ENCODE measurements around the gene LCP2. TPM values are rescaled to one million over a fixed set of nuclear protein-coding genes. Genes with fewer than 3 reads are reported as not detected.

Gene LCP2
- total RNA-seq, 1 experiment from 2014 or later: not detected

- H3K4me1 Mint-ChIP-seq (ENCODE audit: low read depth, unreplicated experiment): no peaks in the 10 kb centered on the region
- H3K9me3 ChIP-seq: no peaks in the 10 kb centered on the region
- H3K36me3 ChIP-seq (ENCODE audit: control insufficient read depth, insufficient read depth, low read length): no peaks in the 10 kb centered on the region
- no peaks in the 10 kb centered on the region for H3K27me3 ChIP-seq (replicated peaks; ENCODE audit: control insufficient read depth, insufficient read depth, low read length)
- H3K27me3 Mint-ChIP-seq (ENCODE audit: insufficient read depth, unreplicated experiment): peaks cover 11% of the 10 kb centered on the region
- no peak overlapping the region for H3K27ac Mint-ChIP-seq (ENCODE audit: unreplicated experiment)
- no peaks in the 10 kb centered on the region for H3K4me1 ChIP-seq
- no peak for TF ChIP-seq CTCF (IDR thresholded peaks at IDR 0.05; ENCODE audit: insufficient read depth in 1 of 2, low read depth in 1 of 2, low read length in 1 of 2, severe bottlenecking in 1 of 2, unreplicated experiment in 1 of 2)
- no peaks in the 10 kb centered on the region for H3K9me3 Mint-ChIP-seq (ENCODE audit: unreplicated experiment)
- H3K4me3 ChIP-seq (ENCODE audit: low read depth, low read length): no peak overlapping the region
- POLR2A ChIA-PET: no interaction called here
- CTCF ChIA-PET: interaction anchor here (1.1 kb wide), 1 partner anchor 93 kb away, joined by 3 read pairs; no protein-coding TSS in a partner anchor
- intact Hi-C loops (cut with micrococcal nuclease; ENCODE audit: unreplicated experiment): no loop called here
- no peak overlapping the region for H3K4me3 Mint-ChIP-seq (ENCODE audit: unreplicated experiment)
- no peaks in the 10 kb centered on the region for H3K36me3 Mint-ChIP-seq (ENCODE audit: insufficient read depth, unreplicated experiment)
- no TSS peak for BruUV-seq (replicated peaks)
- DNase-seq: no peak
These were observed 21.7 kb upstream of the LCP2 start for GRCh38 chr5:170319301-170319700.

- no peaks in the 10 kb centered on the region for H3K9me3 ChIP-seq
- Mint-ChIP-seq H3K36me3 (ENCODE audit: insufficient read depth, unreplicated experiment) (no peaks in the 10 kb centered on the region), H3K4me3 (ENCODE audit: unreplicated experiment) (no peak overlapping the region), H3K4me1 (ENCODE audit: low read depth, unreplicated experiment) (no peaks in the 10 kb centered on the region), H3K9me3 (ENCODE audit: unreplicated experiment) (no peaks in the 10 kb centered on the region), H3K27ac (ENCODE audit: unreplicated experiment) (no peak overlapping the region), H3K27me3 (ENCODE audit: insufficient read depth, unreplicated experiment) (peaks cover 12% of the 10 kb centered on the region)
- H3K4me3 ChIP-seq (ENCODE audit: low read depth, low read length): no peak overlapping the region
- CTCF ChIA-PET: no interaction called here
- H3K4me1 ChIP-seq: no peaks in the 10 kb centered on the region
- POLR2A ChIA-PET: no interaction called here
- no peak for TF ChIP-seq CTCF (IDR thresholded peaks at IDR 0.05; ENCODE audit: insufficient read depth in 1 of 2, low read depth in 1 of 2, low read length in 1 of 2, severe bottlenecking in 1 of 2, unreplicated experiment in 1 of 2)
- no peak for DNase-seq
- intact Hi-C loops (cut with micrococcal nuclease; ENCODE audit: unreplicated experiment): no loop called here
- H3K27me3 ChIP-seq (replicated peaks; ENCODE audit: control insufficient read depth, insufficient read depth, low read length): no peaks in the 10 kb centered on the region
- H3K36me3 ChIP-seq (ENCODE audit: control insufficient read depth, insufficient read depth, low read length): no peaks in the 10 kb centered on the region
- BruUV-seq (replicated peaks): no TSS peak
These were observed 19.9 kb upstream of the LCP2 start for GRCh38 chr5:170317499-170317898.

DNA sequence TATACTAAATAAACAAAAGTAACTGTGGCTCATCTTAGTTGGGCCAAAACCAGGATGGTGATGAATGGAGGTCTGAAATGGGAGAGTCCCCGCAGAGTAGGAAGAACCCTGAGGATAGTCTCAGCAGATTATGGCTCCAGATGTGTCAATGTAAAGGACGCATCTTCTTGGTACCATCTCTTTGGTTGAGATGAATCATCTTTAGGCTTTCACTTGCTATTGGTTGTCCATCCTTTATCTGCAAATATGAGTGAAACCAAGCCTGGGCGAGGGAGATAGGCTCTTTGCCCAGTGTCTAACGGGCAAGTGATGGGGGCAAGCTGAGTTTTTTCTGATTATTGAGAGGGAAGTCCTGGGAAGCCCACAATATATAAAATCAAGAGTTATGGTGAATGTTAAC is 19.4 kb upstream of the LCP2 start:
- BruUV-seq (replicated peaks): no TSS peak
- H3K9me3 ChIP-seq: no peaks in the 10 kb centered on the region
- no peak overlapping the region for H3K27ac Mint-ChIP-seq (ENCODE audit: unreplicated experiment)
- no peaks in the 10 kb centered on the region for H3K4me1 Mint-ChIP-seq (ENCODE audit: low read depth, unreplicated experiment)
- H3K4me3 Mint-ChIP-seq (ENCODE audit: unreplicated experiment): no peak overlapping the region
- H3K36me3 Mint-ChIP-seq (ENCODE audit: insufficient read depth, unreplicated experiment): no peaks in the 10 kb centered on the region
- ChIA-PET CTCF (no interaction called here), POLR2A (no interaction called here)
- no peaks in the 10 kb centered on the region for H3K4me1 ChIP-seq
- TF ChIP-seq CTCF (IDR thresholded peaks at IDR 0.05; ENCODE audit: insufficient read depth in 1 of 2, low read depth in 1 of 2, low read length in 1 of 2, severe bottlenecking in 1 of 2, unreplicated experiment in 1 of 2): no peak
- H3K27me3 ChIP-seq (replicated peaks; ENCODE audit: control insufficient read depth, insufficient read depth, low read length): no peaks in the 10 kb centered on the region
- no peaks in the 10 kb centered on the region for H3K36me3 ChIP-seq (ENCODE audit: control insufficient read depth, insufficient read depth, low read length)
- no peaks in the 10 kb centered on the region for H3K9me3 Mint-ChIP-seq (ENCODE audit: unreplicated experiment)
- intact Hi-C loops (cut with micrococcal nuclease; ENCODE audit: unreplicated experiment): no loop called here
- DNase-seq: no peak
- H3K27me3 Mint-ChIP-seq (ENCODE audit: insufficient read depth, unreplicated experiment): peaks cover 15% of the 10 kb centered on the region
- no peak overlapping the region for H3K4me3 ChIP-seq (ENCODE audit: low read depth, low read length)
